HG03097 (cell line): ENCODE results near the gene HDGFL2.
"Not testable (repeated sequence)": the region's sequence is repeated elsewhere in the genome, so short reads cannot be mapped to it uniquely, and the experiment has no call there.

ENCODE experiments used
- ATAC-seq: cut with Tn5 transposase; IDR thresholded peaks from one replicate; pipeline ENCODE4 v1.9.1; 2021; ENCODE audit not compliant: unreplicated experiment, low FRiP score

Gene HDGFL2

GRCh38 chr19:4529924-4530522 lies 57.9 kb downstream of the HDGFL2 start:
- no peak for ATAC-seq

DNA sequence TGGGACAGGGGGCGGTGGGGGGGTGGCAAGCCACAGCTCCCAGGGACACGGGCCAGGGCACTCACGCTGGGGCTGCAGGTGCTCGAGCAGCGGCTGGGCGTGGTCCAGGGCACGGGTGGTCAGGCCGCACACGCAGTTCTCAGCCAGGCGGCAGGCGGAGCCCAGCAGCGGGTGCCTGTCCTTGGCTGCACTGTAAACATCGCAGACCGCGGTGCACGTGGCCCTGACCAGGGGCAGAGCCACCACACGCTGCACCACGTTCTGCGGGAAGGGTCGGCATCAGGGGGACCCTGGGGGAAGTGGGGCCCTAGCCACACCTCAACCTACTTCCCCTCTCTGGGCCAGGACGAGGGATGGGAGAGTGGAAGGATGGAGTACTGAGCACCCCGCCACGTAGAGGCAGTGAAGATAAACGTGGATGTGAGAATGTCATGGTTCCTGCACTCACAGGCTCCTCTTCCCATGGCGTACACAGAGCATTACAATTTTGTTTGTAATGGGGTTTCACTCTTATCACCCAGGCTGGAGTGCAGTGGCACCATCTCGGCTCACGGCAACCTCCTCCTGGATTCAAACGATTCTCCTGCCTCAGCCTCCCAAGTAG lies 59.6 kb downstream of the HDGFL2 start:
- ATAC-seq: no peak

DNA sequence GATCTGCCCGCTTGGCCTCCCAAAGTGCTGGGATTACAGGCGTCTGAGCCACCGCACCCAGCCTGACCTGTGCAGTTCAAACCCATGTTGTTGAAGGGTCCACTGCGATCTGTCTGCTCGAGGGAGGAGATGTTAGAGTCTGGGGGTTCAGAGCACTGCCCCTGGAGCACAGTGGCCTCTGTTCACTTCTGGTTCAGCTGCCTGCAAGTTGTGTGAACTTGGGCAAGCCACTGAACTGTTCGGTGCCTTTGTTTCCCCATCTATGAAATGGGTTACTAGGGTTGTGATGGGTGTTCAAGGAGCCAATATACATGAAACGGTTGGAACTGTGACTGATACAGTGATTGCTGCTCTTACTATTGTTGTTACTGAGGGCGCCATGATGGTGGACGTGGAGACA lies 61.2 kb downstream of the HDGFL2 start:
- no peak for ATAC-seq

DNA sequence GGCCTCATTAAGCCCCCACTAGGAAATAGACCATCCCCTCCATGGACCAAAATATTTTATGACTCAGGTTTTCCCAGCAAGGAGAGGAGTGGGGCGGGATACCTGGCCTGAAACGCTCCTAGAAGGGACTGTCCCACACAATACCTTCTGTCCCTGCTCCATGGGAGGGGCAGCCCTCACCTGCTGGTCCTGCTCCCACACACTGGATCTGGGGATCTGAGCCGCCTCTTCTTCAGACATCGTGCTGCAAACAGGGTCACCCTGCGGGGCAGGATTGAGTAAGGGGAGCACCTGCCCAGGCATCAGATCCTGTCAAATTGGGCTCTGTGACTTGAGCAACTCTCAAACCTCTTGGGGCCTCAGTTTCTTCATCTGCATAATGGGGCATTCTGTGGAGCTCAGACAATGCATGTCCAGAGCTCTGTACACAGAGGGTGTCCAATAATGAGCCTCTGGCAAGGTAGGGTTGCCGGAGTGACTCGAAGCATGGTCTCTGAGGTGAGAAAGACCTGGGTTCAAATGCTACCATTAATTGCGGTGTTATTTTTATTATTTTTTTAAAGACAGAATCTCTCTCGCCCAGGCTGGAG lies 61.8 kb downstream of the HDGFL2 start:
- no peak for ATAC-seq

DNA sequence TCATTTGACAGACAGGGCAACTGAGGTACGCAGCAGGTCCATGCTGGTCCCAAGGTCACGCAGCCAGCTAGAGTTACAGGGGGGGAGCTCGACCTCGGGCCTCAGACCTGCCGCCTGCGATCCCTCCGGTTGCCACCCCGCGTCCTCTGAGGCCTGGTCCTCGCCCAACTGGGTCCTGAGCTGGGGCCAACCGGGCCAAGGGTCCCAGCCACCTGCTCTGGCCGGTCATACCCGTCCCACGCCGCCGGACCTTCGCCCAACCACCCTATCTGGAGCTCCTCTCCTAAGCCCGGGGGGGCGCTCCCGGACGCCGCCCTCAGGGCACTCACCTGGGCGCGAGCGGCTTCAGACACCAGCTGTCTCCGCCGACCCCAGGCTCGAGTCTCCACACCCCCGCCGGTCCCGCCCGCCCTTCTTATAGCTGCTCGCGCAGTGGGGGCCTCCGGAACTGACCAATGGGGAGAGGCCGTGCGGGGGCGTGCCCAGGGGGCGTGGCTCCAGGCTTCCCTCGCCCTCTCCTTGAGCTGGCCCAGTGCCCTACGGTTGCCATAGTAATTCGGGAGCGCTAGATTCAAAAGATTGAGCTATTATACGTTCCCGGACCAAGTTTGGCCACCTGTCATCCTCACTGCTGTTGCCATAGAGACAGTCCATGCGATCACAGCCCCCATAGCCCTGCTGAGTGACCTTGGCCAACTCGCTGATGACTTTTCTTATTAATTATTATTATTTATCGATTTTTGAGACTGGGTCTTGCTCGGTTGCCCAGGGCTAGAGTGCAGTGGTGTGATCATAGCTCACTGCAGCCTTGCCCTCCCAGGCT lies 63.0 kb downstream of the HDGFL2 start, which contains the start of gene PLIN5:
PLIN5 (minus strand) TSS at position 389 of the 823 bp plus-strand sequence. CDS start 1,150 bp downstream, outside the sequence.
- no peak for ATAC-seq

- ATAC-seq: no peak
Measured at GRCh38 chr19:4536798-4537197, 64.7 kb downstream of the HDGFL2 start.

GRCh38 chr19:4537953-4538600 lies 66.0 kb downstream of the HDGFL2 start:
- no peak for ATAC-seq

DNA sequence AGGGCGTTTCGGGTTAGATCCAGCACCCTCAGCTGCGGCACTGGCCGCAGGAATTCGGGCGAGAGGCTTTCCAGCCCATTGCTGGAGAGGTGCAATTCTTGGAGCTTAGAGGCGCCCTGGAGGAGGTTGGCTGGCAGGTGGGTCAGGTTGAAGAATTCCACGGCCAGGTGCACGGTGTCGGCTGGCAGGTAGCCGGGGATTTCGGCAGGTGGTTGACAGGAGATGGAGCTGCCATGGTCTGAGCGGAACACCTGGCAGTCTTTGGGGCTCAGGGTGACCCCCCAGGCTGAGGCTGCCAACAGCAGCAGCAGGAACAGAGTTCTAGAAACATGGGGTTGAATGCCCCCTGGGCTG lies 66.5 kb downstream of the HDGFL2 start:
- ATAC-seq: no peak

DNA sequence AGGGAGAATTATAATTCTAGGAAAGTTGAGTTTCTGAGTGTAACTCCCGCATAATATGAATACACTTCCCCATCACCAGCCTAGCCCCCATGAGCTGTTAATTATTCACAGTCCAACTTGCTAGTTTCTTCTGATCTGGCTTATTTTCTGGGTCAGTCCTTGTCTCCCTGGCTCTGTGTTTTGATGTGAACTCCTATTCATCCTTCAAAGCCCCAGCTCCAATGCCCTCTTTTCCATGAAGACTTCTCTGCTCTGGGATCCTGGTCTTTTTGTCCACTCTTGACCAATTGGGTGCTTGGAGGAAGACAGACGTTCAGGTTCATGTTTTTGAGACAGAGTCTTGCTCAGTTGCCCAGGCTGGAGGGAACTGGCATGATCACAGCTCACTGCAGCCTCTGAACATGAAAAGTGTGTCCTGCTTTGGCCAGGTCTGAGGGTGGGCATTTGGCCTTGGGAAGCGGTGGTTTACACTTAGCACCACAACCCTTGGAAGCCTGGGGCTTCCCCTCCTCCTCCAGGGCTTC lies 67.1 kb downstream of the HDGFL2 start:
- ATAC-seq: no peak

DNA sequence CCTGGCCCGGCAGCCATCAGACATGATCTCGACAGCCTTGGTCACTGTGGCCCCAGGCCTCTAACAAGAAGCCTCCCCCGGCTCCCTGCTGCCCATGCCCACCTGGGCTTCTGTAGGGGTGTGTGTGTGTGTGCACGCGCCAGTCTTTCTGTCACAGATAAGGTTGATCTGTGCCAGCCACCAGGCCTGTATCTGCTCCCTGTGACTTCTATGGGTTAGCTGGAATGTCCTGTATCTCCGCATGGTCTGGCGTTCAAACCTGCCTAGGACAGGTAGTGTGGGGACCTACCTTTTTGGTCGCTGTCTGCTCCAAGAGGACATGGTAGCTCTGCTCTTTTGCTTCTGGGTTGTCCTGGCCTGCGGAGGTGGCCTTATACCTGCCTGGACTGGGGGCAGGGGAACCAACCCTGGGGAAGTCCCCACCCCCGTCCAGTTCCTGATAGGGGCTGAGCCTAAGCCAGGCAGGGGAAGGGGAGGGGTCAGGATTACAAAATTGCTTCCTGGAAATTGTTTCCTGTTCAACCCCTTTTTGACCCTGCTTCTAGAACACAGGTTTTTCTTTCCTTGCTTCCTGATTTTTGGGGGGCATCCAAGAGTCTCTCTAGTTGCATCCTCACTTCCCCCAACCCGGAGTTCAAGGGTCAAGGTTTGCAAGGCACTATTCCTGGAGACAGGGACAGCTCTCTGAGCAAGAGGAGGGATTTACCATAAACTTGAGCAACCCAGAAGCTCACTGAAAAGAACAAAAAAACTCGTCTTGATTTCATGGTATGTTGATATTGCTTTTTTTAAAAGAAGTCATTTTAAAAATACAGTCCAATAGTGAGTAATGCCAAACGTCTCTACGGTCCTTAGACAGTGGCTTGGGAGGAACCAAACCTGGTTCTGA lies 67.8 kb downstream of the HDGFL2 start, which contains the start of gene LRG1:
LRG1 (minus strand) TSS at position 344 of the 889 bp plus-strand sequence; CDS start at position 321, 23 bp downstream.
- ATAC-seq: no peak

DNA sequence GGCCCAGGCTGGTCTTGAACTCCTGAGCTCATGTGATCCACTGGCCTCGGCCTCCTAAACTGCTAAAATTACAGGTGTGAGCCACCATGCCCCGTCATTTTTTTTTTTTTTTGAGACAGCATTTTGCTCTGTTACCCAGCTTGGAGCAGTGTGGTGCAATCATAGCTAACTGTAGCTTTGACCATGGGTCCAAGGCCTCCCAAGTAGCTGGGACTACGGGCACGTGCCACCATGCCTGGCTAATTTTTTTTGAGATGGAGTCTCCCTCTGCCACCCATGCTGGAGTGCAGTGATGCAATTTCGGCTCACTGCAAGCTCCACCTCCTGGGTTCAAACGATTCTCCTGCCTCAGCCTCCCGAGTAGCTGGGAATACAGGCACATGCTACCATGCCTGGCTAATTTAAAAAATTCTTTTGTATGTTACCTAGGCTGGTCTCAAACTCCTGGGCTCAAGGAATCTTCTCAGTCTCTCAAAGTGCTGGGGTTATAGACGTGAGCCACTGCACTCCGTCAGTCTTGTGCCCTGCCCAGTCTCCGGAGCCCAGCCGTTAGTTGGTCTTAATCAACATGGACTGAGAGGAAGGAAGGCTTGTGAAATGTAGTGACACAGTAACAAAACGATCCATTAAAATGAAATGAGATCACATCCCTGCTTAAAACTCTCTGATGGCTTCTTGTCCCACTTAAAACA lies 69.2 kb downstream of the HDGFL2 start:
- ATAC-seq: no peak

DNA sequence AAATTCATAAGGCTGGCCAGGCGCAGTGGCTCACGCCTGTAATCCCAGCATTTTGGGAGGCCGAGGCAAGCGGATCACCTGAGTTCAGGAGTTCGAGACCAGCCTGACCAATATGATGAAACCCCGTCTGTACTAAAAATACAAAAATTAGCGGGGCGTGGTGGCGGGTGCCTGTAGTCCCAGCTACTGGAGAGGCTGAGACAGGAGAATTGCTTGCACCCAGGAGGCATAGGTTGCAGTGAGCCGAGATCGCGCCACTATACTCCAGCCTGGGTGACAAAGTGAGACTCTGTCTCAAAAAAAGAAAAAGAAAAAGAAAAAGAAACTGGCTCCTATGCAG lies 69.7 kb downstream of the HDGFL2 start:
- ATAC-seq: not testable (repeated sequence)

DNA sequence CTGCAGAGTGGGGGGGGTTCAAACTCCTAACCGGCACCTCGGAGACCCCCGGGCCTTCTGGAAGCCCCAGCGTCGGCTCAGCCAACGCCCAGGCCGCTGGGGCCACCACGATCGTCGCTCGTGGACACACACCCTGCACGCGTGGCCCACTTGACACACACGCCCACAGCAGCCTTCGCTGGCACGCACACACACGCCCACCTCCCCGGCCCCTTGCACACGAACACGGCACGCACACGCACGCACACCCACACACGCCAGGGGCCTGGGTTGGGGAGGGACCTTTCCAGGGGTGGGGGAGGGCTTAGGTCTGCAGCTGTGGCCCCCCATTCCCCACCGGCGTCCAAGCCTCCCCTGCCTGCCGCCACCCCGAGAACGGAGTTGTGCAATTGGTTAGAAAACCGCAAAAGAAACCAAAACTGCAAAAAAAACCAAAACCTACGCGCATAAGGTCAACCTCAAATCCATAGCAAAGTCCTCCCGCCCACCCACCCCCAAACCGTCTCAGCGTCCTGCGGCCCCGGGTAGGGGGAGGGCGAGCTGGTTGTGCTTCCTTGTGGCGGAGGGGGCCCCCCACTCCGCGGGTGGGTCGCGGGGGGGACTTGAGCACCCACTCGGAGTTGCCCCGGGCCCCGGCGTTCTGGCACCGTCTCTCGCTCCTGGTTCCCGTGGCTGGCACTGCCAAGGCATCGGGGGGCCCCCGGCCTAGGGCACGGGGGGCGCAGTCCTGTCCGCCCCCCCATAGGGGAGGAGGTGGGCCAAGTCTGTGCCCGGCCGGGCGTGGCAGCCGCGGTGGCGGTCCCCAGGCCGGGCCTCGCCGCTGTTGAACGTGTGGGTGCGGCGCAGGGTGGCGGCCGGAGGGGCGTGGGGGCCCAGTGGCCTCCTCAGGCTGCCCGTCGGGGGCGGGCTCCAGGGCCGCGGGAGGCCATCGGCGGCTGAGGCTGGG lies 71.1 kb downstream of the HDGFL2 start:
- no peak for ATAC-seq

DNA sequence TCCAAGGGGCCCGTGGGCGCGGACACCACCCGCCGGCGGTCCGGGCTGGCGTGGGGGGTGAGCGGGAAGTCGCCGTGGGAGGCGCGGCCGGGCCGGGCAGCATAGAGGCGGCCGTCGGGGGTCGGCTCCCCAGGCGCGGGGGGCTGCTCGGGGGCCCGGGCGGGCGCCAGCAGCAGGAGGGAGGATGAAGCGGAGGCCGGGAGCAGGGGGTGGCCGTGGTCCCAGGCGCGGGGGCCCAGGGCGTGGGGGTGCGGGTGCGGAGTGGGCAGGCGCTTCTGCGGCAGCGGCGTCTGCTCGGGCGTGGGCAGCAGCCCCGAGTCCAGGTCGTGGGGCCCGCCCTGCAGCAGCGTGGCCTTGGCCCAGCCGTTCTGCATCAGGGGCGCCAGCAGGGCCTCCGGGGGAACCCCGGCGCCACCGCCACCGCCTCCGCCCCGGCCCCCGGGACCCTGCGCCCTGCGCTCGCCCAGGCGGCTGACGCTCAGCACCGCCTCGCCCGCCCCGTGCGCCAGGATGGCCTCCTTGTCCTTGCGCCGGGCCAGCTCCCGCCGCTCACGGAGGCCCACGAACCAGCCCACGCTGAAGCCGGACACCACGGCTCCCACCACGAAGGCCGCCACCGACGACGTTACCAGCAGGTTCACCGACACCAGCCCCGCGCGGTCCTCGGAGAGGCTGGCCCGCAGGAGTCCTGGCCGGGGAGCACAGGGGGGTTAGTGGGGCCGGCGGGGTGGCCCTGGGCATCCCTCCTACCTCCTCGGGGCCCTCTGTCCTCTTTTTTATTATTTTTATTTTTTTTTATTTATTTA lies 71.9 kb downstream of the HDGFL2 start:
- no peak for ATAC-seq

GRCh38 chr19:4547303-4548237 lies 75.5 kb downstream of the HDGFL2 start:
- ATAC-seq: no peak

DNA sequence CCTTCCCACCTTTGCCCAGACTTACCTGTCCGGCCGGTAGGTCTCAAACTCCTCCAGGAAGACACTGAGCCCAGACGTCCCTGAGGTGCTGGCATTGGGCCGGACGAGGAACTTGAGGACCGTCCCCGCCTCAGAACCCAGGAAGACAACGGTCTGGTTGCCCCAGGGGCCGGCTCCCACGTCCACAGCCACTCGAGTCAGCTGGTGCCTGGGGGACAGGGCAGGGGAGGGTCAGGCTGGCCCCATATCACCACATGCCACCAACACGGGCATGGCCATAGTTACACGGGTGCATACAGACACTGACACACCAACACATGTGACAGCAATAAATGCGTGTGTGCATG lies 76.1 kb downstream of the HDGFL2 start:
- no peak for ATAC-seq
